SU-DHL-6 (cell line): ENCODE results near the gene ANXA4.

Experiments used
- EZH2phosphoT487 ChIP-seq: fragments of 200-600 bp; sonication (generic), shearing (Covaris generic); conservative IDR thresholded peaks from 2 replicates; pipeline ENCODE4 v1.6.1; 2018; ENCODE audit warnings: mild to moderate bottlenecking, antibody characterized with exemption, low read length, moderate library complexity, mixed read lengths
- TF ChIP-seq, protein P1 (sequence below): fragments of 200-600 bp; sonication (generic); IDR thresholded peaks from one replicate; pipeline ENCODE4 v1.5.1; 2017; ENCODE audit warnings: antibody characterized with exemption, mild to moderate bottlenecking, low read length, moderate library complexity; ENCODE audit not compliant: insufficient read depth, poor library complexity, severe bottlenecking

DNA sequence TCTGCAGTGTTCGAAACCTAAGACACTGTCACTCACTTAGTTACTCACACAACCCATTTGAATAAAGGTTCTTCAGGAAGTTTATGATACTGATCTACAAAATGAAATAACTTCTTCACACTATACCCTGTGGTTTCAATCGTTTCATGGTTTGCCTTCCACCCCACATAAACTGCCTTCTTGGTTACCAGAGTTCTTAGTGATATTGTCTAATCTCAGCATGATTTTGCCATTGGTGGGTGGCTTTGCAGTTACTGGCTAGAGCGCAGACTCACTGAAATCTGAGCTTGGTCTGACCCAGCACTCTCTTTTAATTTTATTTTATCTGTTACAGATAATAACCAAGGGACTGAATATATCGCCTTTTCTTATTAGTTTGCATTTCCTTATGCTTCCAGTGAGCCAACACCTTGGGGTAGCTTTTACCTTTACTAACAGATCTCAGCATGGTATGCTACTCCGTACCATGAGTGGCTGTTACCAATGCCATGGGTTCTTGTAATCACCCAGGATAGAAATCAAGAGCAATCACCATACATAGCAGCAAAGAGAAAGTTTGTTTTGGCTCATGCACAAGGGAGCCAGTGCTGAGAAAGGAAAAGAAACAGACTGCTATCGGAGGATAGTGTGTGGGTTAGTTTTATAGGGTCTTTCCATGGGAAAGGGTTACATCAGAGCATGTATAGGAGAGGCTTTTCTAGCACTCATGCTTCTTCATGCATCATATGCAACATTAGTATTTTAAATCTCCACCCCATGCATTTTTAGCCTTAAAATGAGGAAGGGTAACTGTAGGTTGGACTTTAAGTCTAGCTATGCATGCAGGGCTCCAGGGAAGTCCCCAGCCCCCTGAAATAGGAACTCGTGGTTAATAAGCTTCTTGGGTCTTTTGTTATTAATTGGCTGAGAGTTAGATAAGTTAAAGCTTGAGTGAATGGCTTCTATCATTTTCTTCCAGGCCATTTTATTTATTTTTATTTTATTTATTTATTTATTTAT lies 33.3 kb downstream of the ANXA4 start:
- TF ChIP-seq, protein P1, sequence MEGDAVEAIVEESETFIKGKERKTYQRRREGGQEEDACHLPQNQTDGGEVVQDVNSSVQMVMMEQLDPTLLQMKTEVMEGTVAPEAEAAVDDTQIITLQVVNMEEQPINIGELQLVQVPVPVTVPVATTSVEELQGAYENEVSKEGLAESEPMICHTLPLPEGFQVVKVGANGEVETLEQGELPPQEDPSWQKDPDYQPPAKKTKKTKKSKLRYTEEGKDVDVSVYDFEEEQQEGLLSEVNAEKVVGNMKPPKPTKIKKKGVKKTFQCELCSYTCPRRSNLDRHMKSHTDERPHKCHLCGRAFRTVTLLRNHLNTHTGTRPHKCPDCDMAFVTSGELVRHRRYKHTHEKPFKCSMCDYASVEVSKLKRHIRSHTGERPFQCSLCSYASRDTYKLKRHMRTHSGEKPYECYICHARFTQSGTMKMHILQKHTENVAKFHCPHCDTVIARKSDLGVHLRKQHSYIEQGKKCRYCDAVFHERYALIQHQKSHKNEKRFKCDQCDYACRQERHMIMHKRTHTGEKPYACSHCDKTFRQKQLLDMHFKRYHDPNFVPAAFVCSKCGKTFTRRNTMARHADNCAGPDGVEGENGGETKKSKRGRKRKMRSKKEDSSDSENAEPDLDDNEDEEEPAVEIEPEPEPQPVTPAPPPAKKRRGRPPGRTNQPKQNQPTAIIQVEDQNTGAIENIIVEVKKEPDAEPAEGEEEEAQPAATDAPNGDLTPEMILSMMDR = no peak
- no peak for TF ChIP-seq EZH2phosphoT487
